COLO829 (cell line): ENCODE measurements around the gene LIN28B.
"Not testable (repeated sequence)": the region's sequence is repeated elsewhere in the genome, so short reads cannot be mapped to it uniquely, and the experiment has no call there.

Experiments used
- DNase-seq: peaks from one replicate; pipeline ENCODE4 v3.0.0; 2012; ENCODE audit warnings: low spot score

The LIN28B gene

DNA sequence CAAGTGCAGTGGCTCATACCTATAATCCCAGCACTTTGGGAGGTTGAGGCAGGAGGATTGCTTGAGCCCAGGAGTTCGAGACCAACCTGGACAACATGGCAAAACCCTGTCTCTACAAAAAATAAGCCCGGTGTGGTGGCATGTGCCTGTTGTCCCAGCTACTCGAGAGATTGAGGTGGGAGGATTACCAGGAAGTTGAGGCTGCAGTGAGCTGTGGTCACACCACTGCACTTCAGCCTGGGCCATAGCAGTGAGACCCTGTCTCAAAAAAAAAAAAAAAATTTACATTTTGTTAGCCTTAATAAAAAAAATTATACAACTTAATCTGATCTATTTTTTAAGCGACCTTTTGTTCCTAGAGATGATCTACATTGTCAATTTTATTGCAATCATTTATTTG is 56.6 kb downstream of the LIN28B start:
- DNase-seq, result not testable (repeated sequence)

DNA sequence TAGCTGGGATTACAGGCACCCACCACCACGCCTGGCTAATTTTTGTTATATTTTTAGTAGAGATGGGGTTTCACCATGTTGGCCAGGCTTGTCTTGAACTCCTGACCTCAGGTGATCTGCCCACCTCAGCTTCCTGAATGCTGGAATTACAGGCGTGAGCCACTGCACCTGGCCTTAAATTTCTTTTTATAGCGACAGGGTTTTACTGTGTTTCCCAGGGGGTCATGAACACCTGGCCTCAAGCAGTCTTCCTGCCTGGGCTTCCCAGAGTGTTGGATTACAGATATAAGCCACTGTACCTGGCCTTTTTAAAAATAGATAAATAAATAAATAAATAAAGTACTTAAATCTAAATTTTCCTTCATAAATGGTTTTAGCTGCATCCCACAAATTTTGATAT is 57.5 kb downstream of the LIN28B start:
- no peak for DNase-seq

- no peak for DNase-seq
These were observed 58.0 kb downstream of the LIN28B start for GRCh38 chr6:105014954-105015353.

- DNase-seq, result no peak
These were observed 58.6 kb downstream of the LIN28B start for GRCh38 chr6:105015482-105015881.

DNA sequence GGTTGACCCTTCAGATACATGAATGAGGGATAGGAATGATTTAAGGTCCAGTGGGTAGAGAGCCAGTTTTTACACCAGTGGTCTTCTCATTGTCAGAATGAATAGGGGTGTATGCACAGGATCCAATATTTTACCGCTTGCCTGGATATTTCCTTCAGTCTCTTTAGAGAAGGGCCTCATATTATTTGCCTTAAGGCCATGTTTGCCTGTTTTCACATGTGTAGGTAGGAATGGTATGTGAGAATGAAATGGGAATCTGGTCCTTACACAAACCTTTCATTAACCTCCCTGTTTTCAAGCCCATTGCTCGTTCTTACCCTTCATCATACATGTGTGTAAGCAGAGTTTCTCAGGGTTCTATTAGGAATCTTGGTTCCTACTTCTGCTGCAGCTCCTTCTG is 62.4 kb downstream of the LIN28B start:
- no peak for DNase-seq

DNA sequence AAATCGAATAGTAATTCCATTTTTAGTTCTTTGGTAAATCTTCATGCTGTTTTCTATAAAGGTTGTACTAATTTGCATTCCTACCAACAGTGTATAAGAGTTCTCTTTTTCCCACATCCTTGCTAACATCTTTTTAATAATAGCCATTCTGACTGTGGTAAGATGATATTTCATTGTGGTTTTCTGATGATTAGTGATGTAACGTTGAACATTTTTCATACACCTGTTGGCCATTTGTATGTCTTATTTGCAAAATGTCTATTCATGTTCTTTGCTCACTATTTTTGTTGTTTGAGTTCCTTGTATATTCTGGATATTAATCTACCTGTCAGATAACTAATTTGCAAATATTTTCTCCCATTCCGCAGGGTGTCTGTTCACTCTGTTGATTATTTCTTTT is 64.5 kb downstream of the LIN28B start:
- DNase-seq, result no peak

DNA sequence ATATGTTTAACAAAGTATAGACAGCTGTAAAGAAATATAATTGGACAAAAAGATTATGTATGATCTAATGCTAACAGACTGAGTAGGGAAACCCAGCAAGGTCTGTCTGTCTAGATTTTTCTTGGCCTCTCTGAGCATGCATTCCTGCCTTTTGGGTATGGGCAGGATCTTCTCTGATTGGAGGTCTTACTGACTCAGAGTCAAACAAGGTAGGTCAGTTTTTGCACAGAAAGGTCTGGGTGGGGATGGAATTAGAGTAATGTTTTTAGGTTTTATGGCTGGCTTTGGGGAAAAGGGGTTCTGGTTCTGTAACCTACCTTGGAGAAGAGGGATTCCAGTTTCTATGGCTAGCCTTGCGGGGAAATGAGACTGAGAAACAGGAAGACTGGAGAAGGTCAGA is 65.5 kb downstream of the LIN28B start:
- no peak for DNase-seq

GRCh38 chr6:105024803-105025202 is 67.9 kb downstream of the LIN28B start:
- DNase-seq, result no peak

GRCh38 chr6:105028898-105029297 is 72.0 kb downstream of the LIN28B start:
- no peak for DNase-seq

DNA sequence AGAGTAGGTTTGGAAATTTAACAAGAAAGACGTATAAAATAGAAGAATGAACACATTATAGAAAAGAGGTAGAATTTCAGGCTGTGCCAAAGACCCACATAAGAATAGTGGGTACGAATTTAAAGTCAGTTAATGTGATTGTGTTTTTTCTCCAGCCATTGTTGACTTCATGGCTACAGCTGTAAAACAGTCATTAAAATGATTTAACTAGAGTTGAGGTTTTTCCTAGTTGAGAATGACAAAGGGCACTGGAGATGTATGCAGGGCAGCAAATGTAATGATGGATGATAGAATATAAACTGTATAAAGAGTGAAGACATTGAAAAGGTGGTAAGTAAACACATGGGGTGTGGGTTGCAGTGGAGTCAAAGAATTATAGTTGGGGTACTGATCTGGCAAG is 72.7 kb downstream of the LIN28B start:
- no peak for DNase-seq

DNA sequence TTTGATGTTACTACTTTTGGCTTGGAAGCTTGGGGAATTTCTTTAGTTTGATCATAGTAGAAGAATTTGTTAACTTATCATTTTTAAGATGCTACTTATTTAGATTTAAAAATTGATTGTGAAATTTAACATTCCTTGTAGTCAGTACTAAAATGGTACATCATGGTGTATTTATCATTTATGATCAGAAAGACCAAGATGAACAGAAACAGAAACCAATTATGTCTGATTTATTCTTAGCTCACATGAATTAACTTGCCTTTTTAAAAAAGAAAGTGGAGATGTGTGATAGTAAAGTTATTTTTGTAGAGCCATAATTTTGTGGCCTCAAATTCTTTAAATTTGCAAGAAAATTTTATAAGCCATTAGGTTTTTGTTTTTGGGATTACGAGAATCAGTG is 77.6 kb downstream of the LIN28B start:
- DNase-seq, result no peak

DNA sequence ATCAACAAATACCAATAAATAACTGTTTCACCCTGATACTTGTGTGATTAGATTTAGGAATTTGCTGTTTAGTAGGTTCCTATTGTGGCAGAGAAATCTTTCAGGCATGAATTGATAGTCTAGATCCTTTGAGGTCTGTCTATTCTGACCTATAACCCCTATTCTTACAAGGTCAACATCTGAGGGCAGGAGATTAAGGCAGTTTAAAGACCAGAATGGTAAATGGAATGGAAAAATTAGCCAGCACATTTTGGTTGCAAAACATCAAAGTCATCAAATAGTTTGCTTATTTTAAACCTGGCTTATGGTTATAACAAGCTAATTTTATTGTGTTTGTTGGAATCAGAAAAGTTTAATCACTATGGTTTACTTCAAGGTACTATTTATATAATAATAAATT is 78.4 kb downstream of the LIN28B start:
- no peak for DNase-seq

- DNase-seq, result no peak
These were observed 79.4 kb downstream of the LIN28B start for GRCh38 chr6:105036351-105036750.

- DNase-seq, result no peak
These were observed 81.4 kb downstream of the LIN28B start for GRCh38 chr6:105038259-105038658.

DNA sequence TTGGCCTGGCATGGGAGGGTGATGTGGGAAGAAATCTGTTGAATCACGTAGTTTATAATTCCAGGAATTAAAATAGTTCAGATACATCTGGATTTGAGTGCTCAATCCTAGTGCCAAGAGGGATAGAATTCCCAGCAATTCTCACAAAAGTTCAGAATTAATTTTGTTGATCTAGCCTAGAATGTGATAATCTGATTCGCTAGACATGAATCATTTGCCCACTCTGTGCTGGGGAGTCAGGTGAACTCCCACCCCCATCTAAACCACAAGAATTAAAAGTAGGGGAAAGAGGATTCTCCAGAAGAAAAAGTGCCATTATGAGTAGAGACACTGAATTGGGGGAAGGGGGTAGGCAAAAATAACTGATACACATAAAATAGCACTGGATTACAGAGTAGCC is 85.0 kb downstream of the LIN28B start:
- no peak for DNase-seq

- DNase-seq, result no peak
These were observed 85.7 kb downstream of the LIN28B start for GRCh38 chr6:105042648-105043047.

DNA sequence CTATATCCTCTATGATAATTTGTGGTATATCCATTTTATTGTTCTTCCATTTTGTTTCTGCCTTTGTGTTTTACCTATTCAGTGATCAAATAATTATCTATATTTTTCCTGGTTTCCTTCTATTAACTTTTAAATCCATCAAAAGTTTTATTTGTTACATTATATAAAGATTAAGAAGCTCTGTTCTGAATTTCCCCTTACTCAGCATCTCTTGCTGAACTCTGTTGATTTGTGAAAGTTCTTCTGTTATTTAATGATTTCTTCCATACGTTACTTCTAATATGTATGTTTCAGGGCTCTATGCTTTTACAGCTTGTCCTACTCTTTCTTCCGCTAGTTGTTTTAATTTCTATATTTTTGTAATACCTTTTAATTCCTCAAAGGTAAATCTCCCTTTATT is 87.1 kb downstream of the LIN28B start:
- DNase-seq, result no peak

- DNase-seq, result no peak
These were observed 88.6 kb downstream of the LIN28B start for GRCh38 chr6:105045526-105045925.

DNA sequence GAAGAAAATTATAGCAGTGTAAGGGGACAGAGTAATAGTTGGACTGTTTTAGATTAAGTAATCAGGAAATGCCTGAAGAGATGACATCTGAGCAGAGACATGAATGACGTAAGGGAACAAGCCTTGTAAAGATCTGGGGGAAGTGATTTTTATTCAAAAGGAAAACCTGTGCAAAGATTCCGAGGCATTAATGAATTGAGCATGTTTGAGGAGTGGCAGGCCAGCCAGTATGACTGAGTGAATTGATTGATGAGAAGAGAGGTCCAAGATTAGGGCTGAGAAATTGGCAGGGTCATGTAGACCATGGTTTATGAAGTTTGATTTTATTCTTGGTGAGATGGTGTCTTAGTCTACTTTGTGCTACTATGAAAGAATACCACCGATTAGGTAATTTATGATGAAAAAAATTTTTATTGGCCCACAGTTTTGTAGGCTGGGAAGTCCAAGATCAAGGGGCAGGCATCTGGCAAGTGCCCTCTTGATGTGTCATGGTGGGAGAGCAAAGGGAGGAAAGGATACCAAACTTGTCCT is 95.1 kb downstream of the LIN28B start:
- no peak for DNase-seq

DNA sequence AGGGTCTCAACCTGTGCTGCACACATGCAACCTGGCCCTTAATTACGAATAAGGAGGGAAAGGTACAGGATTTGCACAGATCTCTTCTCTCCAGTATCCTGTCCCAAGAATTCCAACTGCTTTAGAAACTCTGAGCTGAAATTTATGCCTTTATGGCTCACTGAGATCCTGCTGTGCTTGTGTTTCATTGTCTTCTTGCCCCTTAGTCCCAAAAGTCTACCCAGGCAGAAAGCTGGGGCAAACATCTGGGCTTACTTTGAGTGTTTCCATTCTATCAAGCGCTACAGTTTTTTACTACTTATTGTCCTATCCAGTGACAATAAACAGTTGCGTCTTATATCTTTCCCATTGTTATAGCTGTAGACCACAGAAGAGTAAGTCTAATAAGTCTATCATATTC is 99.7 kb downstream of the LIN28B start:
- DNase-seq, result no peak

- no peak for DNase-seq
These were observed 100.3 kb downstream of the LIN28B start for GRCh38 chr6:105057160-105057559.

- no peak for DNase-seq
These were observed 101.4 kb downstream of the LIN28B start for GRCh38 chr6:105058316-105058715.

DNA sequence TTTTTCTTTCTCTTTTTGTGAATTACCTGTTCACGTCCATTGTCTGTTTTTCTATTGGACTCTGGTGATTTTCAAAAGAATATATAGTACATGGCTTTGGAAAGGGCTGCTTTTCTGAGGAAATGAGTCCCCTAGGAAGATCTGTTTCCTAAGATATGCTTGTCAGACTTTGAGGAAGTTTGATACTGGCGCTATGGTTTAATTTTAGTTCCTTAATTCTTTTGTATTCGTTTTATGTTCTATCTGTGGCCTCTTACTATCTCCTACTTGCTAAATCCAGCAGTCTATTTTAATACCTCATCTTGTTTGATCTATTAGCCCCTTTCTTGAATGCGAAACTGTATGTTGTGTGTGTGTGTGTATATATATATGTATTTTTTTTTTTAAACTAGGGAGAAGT is 101.9 kb downstream of the LIN28B start:
- DNase-seq, result no peak

- no peak for DNase-seq
These were observed 109.3 kb downstream of the LIN28B start for GRCh38 chr6:105066233-105066632.

GRCh38 chr6:105066836-105067235 is 109.9 kb downstream of the LIN28B start:
- DNase-seq, result no peak
